ENCODE measurements around the gene FSHR.

The FSHR gene

DNA sequence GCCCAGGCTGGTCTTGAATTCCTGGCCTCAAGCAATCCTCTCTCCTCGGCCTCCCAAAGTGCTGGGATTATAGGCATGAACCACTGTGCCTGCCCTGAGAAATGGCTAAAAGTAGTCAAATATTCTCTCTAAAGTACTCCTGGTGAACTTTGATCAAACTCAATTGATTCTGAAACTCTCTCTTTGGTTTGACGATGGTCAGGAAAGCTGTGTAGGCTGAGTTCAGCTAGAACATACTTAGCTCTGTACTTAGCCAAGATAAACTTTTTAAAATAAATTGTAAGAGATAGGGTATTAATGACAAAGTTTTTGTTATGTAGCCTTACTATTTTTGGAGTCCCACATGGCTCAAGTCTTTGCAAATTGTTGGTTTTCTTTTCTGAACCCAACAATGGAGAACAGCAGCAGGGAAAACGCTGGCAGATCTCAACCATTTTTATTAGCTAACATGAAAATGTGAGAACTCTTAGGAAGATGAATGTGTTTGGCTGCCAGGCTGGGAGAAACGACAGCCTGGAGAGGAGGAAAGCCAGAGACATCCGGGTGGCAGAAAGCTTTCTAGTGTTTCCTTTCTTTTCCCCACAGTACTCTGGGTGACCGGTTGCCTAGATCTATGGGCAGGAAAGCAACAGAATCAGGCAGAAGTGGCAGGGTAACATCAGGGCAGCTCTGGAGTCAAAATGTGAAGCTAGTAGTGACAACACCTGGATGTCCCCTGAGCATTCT lies 205.8 kb downstream of the FSHR start:
- no peak for DNase-seq

DNA sequence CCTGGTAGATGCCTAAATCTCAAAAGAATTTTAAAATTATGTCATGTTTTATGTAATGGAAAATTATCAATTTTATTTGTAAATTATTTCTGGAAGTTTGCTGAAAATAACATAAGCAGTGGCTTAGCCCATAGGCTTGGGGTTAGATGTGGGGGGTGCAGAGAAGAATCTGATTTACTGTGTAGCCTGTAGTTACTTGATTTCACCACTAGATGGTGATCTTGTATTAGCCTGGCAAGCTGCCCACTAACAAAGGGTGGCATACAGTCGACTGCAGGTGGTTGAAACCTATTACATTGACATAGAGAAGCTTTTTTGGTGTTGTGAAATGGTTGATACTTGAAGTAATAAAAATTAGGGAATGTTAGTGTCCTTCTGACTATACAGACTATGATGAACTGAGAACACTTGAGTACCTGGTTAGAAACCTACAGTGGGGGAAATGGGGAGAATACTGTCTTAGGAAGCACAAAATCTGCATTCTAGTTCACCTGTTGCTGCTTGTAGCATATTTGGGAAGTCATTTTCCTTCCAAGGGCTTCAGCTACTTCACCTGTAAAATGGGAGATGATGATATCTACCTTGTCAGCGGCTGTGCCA lies 207.8 kb downstream of the FSHR start:
- DNase-seq, result peak; percentile 14 to 44

DNA sequence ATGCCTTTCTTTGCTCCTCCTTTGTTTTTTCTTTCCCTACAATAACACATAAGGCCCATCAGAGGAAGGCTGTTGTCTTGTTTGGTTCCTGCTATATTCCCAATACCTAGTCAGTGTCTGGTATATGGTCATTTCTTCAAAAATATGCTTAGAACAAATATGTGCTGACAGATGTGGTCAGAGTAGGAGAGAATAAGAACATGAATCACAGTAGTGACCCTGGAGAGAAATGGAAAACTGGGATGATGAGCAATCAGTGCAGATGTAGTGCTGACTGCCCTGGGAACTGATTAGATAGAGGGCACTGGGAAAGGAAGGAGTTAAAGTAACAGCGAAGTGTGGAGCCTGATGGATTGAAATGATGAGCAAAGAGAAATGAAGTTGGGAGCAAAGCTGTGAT lies 209.4 kb downstream of the FSHR start:
- DNase-seq, result no peak

DNA sequence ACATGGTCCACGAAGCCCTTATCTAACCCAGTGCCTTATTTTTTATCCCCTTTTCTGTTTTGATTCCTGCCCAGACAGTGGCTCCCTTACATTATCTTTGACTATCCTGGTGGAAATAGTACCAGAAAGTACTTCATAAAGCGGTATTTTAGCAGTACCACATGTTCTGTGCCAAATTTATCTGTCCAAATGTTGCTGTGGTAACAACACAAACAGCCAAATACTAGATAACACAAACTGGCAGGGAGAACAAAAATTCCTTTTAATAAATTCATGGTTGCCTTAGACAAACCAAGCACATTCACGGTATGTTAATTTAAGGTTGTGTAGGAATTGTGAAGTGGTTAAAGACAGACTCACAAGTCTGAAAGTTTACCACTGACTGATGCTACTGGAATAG lies 210.9 kb downstream of the FSHR start:
- no peak for DNase-seq

DNA sequence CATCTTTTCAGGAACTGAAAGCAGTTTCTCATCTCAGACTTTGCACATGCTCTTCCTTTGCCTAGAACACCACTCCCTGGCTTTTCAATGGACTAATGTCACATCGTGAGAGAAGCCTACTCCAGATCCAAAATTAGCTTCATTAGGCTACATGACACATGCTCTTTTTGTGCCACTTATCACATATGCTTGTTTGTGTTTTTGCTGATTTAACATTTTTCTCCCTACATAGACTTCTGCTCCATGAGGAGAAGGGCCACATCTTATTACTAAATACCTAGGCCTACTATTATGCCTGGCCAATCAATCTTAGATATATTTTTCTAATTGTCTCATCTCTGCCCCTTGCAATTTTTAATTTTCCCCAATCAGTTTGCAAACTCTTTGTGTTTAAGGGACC lies 212.4 kb downstream of the FSHR start:
- no peak for DNase-seq

DNA sequence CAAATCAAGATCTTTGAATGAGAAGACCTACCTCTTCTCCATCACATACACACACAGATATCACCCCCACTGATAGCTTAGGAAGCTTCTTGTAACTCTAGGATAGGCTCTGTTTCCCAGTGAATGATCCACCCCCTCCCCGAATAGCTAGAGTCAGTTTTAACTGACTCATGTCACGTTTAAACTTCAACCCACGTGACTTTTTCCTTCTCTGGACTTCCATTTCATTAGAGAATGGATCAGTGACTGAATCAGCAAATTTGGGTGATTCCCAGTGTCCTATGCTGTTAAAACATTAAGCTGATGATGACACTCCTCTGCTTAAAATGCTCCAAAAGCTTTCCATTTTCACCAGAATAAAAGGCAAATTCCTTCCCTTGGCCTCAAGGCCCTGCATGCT lies 212.9 kb downstream of the FSHR start:
- no peak for DNase-seq

DNA sequence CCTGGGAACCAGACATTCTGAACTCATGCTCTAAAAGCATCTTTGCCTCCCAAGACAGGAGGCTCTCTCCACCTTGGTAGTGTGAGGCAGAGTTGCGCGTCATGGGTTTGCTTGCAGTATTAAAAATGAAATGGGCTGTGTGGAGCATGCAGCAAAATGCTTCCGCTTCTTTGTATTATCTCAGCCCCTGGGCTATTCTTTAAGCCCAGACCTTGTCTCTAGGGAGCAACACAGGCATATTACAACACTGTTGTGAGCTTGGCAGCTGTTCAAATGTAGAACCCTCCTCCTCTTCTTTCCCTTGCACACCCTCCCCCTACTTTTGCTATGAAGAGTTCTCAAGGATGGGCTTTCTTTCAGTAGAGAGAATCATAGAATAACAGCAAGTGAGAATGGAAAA lies 213.7 kb downstream of the FSHR start:
- no peak for DNase-seq

DNA sequence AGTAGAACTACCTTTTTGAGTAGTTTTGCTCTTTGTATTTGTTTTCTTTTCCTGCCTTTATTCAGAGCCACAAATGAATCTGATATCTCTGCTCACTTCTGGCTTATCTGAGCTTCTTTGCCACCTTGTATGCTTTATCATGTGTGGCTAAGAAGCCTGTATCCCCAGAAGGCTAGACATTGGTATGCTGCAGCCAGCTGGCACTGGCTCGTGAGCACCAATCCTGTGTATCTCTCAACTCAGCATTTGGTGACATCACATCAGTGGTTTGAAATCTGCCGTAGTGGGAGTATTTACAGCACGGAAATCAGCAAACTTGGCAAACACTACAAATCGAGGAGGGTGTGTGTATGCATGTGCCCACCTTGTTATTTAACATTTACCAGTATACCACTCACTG lies 215.1 kb downstream of the FSHR start:
- DNase-seq, result no peak

DNA sequence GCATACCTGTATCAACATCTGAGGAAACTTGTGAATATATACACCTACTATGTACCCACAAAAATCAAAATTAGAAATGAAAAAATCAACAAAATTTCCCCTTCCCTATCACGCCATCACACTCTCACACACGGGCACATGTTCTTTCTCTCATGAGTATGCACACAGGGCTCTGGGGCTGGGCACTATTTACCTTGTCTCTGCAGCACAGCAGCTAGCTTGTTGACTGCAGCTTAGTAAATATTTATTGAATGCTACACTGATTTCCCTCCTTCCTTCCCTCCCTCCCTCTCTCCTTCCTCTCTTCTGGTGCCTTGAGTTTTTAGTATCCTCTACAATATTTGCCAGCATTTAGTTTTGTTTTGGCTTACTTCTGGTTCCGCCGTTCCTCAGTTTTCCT lies 216.1 kb downstream of the FSHR start:
- no peak for DNase-seq

DNA sequence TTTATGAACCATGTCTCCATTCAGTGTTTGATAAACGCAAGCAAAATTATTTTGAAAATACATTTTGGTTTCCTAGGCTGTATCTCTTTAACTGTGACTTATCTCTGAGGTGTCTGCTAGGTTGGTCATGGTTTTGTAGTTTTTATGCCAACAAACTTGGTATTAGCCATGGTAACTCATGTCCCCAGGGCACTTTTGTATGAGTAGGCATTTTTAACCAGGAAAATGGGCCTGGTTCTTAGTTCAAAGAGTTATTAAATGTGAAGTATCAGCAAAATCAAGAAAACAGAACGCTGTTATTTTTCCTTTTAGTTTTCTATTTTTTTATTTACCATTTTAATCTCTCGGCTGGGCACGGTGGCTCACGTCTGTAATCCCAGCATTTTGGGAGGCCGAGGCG lies 219.5 kb downstream of the FSHR start:
- DNase-seq, result no peak

DNA sequence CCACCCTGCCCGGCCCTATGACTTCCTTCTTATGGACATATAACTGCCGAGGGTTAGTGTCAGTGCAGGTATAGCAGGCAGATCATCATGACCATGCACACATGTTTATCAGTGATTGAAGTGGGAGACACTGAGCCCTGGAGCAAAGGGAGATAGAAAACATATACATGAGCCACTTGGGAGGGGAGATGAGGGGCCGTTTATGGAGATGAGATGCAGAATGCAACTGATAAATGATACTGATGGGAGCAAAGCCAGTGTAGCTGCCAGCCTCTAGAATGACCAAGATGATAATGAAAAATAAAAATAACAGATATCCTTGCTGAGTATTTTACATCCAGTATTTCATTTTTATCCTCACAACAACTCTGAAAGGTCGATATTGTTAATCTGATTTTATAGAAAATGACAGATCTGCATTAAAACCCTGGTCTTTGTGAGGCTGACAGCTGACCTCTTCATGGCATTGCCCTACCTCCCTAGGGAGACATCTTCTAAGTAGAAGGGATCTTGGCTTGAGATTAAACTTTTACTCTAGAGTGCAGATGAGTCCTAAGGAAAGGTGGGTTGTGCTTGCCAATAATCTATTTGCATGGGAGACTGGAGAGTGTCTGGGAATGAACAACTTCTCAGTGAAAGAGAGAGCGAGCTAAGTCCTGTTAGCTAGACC lies 220.4 kb downstream of the FSHR start:
- DNase-seq, result no peak

DNA sequence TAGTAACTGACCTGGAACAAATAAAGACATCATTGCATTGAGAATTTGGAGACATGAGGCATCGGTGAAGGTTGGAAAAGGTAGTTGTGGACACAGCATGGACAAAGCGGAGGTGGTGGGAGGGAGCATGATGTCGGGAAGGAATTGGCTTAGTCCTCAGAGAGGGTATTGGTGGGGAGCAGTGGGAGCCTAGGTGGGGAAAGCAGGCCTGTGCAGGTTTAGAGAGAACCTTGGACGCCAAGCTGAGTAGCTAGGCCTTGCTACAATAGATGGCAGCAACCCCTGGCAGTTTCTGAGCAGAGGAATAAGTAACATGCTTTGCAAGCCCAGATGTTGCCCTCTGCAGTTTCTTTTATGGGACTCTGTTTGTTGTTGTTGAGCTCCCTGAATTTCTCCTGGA lies 221.6 kb downstream of the FSHR start:
- no peak for DNase-seq

DNA sequence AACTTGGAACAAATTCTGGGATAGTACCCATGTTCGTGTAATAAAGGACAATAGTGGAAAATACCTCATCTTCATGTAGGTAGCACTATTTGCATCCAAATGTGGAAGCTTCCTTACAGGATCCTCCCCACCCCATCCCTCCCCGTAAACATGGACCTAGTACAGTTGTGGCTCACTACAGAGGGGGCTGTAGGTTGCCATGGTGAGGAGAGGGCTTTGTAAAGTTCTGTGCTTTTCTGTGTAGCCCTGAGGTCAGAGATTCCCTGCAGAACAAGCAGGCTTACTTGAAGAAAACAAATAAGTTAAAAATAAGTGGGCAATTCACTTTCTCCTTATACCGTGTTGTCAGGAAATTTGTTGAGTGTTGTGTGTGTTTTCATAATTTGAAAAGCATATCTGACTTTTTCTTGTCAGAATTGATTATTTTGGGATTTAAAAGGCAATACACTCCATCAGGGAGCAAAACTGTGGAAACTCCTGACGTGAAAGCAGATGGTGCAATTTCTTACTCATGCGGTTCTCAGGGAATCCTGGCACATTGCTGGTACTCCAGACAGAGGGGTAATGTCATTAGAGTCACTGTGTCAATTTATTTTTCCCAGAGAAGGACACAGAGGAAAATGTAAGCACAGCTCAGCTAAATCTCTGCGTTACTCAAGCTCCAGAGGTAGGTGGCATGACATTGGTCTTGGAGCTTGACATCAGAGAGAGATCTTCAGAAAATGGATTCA lies 224.6 kb downstream of the FSHR start:
- no peak for DNase-seq

DNA sequence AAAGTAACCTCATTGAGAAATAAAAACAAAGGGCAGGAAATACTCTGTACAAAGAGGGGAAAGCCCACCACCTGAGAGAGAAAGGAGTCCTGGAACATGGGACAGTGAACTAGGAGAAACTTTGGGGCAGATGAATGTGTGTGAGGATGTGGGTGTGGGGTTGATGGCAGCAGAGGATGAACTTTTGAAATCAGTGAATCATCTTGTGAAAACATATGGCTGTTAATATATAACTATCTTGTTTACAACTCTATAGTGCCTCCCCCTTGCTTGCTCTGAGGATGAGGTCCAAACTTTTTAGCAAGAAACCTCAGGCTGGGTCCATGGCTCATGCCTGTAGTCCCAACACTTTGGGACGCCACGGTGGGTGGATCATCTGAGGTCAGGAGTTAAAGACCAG lies 227.0 kb downstream of the FSHR start:
- DNase-seq, result no peak

DNA sequence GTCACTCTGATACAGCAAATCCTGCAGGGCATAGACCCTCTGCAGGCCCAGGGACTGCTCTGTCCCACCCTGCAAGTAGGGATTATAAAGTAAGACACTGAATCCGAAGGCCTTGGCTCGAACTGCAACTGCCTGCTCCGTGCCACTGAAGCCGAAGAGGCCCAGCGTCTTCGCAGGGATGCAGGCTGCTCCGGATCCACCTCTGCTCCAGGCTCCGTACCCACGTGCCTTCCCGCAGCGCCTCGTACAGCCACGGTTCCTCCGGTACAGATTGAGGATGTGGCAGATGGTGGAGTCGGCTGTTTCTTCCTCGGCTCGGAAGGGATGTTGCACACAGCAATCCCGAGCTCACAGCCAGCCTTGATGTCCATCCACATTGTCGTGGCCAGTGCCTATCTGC lies 238.4 kb downstream of the FSHR start:
- DNase-seq, result no peak

DNA sequence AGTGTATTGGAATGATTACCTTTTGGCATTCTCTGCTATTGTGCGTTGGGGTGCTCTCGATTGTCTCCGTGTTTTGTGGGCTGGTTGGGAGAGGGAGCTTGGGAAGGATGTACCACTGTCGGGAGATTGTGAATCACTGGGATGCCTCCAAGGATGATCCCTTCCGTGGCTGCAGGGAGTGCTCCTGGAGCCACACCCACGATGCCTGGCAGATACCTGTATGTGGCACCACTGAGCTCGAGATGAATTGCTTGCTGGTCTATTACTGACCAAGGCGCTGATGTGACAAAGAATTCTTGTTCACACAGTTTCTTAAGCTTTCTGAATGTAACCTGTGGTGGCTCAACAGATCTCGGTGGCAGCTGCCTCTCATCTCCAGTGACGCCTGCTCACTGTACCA lies 239.1 kb downstream of the FSHR start:
- DNase-seq, result no peak

DNA sequence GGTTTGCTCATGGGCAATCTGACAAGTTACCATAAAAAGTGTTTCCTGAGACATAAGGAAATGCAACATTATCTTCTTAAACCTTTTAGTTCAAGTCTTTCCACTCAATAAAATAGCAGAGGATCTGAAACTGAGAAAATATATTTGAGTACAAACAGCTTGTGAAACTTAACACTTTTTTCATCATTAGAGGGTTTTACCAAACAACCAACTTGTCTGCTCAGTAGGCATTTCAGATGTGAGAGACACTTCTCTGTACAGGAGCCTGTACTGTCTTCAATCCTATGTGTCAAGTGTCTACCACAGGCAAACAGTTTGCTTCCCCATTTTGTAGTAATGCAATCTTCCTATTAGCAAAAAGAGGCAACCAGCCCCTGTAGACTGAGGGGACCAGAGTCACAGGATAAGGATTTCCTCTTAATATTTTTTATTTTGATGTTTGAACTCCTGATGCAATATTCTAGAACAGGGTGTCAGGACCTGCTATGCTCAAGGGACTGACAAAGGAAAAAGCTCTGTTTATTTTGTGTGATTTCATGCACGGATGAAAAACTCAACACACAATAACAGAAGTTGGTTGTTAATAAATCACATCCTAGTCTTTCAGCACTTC lies 239.7 kb downstream of the FSHR start:
- DNase-seq, result no peak

Measured in CD4-positive, alpha-beta T cell treated with Interleukin-1 beta for 1 hour (primary cell).